Measurements from ENCODE around the gene MYO7A.

MYO7A gene

DNA sequence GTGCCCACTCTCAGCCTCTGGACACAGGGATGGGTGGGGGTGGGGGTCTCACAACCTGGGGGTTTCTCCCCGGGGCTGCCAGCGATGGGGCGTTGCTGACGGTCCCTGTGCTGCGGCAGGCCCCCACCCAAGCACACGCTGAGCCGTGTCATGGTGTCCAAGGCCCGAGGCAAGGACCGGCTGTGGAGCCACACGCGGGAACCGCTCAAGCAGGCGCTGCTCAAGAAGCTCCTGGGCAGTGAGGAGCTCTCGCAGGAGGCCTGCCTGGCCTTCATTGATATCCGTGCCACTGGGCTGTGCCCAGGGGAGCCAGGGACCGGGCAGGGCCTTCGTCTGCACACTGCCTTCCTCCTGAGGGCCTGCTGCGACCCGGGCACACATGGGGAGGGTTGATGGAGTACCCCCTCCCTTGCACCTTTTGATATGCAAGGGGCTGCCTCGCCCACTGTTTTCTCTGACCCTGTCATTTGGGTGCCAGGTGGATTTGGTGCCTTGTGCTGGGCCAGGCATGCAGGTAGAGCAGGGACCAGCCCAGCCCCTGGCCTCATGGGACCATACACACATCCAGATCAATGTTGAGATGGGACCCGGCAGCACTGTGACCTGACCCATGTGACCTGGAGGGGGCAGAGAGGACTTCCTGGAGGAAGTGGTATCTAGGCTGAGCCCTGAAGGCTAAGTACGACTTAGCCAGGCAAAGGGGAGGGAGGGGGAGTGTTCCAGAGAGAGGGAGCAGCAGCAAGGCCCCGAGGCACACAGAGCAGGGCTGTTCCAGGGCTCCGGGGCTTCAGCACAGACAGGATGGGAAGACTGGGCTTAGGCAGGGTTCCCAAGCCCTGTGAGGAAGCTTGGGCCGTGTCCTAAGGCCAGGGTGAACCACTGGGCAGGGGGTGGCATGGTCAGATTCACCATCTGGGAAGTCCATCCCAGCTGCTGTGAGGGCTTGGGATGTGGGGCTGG lies 75.2 kb downstream of the MYO7A start:
- DNase-seq: no peak

DNA sequence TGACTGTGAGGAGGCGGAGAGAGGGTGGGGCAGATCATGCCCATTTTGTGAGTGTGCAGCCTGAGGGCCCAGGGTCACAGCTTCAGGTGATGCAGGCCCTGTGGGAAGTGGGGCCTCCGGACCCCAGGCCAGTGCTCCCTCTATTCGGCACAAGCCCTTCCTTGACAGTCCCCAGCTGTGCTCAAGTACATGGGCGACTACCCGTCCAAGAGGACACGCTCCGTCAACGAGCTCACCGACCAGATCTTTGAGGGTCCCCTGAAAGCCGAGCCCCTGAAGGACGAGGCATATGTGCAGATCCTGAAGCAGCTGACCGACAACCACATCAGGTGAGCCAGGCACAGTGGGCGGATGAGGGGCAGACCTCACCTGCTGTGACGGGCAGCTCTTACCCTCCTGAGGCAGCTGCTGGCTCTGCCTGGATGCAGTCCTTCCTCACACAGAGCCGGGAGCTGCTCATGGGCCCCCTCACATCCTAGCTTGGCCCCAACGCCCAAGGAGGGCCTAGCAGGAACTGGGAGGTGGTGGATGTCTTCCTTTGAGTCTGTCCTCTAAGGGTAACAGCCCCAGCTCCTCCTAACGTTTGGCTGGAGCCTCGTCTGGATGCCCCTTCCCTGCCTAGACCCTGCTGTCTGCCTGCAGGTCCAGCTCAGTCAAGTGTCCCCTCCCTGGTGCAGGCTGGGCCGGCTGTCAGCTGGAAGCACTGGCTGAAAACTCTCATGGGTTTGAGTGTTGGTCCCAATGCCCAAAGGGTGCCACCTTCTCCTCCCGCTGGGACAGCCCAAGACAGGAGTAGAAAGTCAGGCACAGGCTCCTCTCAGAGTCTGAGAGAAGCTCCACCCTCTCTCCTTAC lies 76.1 kb downstream of the MYO7A start:
- DNase-seq: no peak

DNA sequence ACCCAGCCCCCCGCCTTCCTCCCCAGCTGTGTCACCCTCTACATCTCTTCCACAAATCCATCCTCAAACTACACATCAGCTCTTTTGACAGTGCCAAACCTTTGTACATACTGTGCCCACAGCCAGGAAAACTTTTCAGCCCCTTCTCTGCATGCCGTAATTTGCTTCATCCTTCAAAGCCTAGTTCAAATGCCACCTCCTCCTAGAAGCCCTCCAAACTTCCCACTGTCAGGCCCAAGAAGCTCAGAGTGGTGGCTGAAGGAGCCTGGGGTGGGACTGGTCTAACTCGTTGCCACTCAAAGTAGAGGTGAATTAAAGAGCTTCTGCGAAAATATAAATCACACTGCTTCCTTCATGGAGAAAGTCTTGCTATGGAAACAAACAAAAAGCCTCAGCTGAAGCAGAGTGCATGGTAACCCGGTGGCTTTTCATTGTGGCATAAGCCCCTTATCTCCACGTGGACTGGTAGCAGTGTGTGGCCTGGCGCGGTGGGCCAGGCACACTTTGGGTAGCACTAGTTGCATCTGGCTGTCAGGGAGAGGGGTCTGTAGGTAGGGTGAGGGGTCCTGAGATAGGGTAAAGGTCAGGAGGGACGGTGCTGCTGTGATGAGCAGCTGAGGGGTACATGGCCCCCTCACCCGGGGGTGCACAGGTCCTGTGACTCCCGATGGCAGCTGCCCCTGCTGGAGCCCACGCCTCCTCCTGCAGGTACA lies 76.9 kb downstream of the MYO7A start:
- DNase-seq: no peak

GRCh38 chr11:77205467-77206263 lies 77.6 kb downstream of the MYO7A start:
- no peak for DNase-seq

DNA sequence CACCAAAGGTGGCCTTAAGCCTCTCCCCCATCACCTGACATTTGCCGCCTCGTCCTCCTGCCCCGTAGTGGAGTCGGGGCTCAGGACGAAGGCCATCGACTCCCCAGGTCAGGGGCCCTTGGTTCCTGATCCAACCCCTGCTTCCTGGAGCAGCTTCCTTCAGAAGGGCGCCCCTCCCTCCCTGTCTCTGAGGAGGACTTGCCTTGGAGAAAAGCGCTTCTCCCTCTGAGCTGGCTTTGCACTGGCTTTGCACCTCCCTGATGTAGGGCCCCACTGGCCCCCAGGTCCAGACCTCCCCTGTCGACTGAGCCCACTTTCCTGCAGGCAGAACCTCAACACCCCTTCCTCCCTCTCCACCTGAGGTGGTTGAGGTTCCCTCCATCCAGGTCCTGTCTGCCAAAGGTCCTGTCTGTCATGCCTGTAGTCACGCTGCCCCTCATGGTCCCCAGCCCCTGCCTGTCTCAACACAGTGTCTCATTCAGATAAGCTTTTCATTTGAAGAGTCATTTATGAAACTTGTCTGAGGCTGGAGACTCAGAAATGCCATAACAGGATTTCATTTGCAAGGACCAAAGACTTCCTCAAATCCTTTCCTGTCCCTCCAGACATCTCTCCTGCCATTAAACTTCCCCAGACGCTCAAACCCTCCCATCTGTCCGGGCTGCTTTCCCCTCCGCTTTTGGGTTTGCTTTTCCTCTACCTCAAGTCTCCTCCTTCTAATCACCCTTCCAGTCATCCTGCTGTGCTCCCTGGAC lies 78.4 kb downstream of the MYO7A start:
- no peak for DNase-seq

DNA sequence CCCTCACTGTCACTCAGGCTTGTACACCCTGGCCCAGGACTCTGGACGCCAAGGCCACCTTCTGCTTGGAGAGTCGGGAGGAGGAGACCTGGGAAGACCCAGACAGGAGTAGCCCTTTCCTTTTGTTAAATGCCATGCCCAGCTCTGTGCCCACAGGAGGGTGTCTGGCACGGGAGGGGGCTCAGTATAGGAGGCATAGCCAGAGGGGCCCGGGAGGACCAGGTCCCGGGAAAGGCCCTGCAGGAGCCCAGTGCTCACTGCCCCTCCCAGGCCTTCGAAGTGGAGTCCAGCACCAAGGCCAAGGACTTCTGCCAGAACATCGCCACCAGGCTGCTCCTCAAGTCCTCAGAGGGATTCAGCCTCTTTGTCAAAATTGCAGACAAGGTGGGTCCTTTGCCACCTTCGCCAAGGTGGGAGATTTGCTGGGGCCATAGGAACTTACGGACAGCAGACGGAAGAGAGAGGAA lies 79.0 kb downstream of the MYO7A start:
- DNase-seq: no peak

- no peak for DNase-seq
Observed at GRCh38 chr11:77207618-77208313, 79.7 kb downstream of the MYO7A start.

DNA sequence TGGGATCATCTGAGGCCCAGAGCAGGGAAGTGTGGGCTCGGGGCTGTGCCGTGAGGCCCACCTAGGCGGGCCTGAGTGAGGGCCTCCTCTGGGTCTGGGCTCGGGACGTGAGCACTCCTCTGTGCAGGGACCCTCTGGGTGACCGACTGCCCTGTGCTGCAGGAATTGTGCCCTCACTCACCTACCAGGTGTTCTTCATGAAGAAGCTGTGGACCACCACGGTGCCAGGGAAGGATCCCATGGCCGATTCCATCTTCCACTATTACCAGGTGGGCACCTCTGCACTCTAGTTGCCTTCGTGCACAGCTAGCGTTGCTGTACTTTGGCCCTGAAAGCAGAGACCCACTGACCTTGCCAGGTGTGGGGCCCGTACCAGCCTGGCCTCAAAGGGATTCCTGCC lies 80.5 kb downstream of the MYO7A start:
- DNase-seq: no peak

DNA sequence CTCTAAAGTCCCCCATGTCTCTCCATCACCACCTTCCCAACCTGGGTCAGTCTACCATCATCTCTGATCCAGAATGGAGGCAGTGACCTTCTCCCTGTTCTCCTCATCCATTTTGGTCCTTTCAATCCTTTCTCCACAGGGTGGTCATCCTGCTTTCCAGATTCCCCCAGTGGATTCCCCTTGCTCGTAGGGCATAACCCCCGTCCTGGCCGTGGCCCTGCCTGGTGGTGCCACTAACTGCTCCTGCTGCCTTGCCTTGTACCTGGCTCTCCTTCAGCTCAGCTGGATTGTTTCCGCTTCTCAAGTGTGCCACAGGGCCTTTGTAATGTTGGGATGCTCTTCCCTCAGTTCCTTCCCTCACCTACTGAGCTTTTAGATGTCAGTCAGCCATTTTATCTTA lies 81.6 kb downstream of the MYO7A start:
- no peak for DNase-seq

- DNase-seq: no peak
Observed at GRCh38 chr11:77211040-77211451, 83.0 kb downstream of the MYO7A start.

- no peak for DNase-seq
Observed at GRCh38 chr11:77211594-77212251, 83.7 kb downstream of the MYO7A start.

- DNase-seq: no peak
Observed at GRCh38 chr11:77212314-77213007, 84.4 kb downstream of the MYO7A start.

DNA sequence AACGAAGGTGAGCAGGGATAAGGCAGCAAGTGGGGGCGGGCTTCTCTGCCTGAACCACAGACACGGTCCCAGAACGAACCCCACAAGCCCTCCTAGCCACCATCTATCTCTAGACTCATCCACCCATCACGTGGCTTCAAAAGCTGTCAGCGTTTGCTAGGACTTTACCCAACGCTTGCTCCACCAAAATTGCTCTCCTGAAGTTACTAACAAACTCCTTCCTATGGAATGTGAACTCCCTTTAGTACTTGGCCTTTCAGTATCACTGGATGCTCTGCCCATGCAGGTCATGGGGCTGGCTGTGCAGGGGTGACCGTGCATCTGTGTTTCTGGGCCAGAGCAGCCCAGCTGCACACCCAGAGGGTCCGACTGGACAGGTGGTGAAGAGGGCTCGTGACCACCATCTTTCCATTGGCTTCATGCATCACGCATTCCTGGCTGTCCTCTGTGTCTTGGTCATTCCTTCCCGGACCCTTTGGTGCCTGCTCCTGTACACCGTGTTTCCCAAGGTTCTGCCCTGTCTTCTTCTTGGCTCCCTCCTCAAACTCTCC lies 85.1 kb downstream of the MYO7A start:
- no peak for DNase-seq

DNA sequence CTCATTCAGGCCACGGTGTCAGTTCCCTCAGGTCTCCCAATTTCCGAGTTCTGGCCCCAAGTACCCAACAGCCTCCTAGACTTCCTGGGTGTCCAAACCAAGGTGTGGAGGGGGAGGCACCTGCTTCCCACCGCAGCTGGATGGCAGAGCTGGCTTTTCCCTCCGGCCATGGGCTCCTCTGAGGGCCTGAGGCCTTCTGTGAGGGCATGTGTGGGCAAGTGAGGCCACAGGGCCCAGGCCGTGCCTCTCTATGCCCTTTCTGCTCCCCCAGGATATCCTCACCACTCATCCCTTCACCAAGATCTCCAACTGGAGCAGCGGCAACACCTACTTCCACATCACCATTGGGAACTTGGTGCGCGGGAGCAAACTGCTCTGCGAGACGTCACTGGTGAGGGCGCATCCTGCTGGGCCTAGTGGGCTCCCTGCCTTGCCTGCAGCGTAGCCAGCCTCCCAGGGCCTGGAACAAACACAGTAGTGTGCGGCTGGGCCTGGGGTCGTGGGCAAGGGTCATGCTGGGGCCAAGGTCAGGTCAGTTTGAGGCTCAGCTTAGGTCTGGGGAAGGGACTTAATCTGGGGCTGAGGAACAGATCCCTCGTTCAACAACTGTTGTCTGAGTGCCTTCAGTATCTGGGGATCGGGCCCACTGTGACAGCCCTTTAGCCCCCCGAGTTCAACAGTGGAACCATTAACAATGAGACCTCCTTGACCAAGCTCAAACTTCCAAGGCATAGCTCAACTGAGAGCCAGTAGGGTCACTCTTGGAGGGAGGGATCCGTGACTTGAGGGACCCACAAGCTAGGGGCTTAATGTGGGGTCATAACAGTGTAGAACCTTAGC lies 85.8 kb downstream of the MYO7A start:
- no peak for DNase-seq

GRCh38 chr11:77214557-77214956 lies 86.5 kb downstream of the MYO7A start:
- DNase-seq: no peak

GRCh38 chr11:77215106-77215505 lies 87.1 kb downstream of the MYO7A start:
- DNase-seq: no peak

DNA sequence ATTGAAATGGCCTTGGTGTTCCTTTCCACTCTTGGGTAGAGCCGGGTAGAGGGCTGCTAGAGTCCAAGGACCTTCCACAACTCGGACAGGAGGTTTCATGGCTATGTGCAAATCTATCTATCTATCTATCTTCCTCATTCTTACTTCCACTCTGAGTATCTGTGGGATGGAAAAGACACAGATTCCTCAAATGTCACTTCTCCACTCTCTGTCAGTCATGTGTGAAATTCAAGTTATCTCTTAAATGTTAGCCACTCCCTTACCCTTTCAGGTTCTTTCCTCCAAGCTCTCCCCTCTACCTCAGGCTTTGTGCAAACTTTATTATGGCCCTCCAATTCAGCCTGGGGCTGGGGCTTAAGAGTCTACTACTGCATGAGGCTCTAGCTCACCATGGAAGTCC lies 89.1 kb downstream of the MYO7A start:
- no peak for DNase-seq

GRCh38 chr11:77223797-77224196 lies 95.8 kb downstream of the MYO7A start:
- no peak for DNase-seq

Measured in GDM1 (cell line).